IMR-90 (cell line): Measurements from ENCODE around the gene ZNF521. TPM values are rescaled to one million over a fixed set of nuclear protein-coding genes. Genes with fewer than 3 reads are reported as not detected.

ENCODE experiments used
- ATAC-seq: fragments of 200-7000 bp; cut with Tn5 transposase; 2 replicates; pipeline ENCODE4 v1.9.1; 2020; ENCODE audit warnings: low read depth, mild to moderate bottlenecking, moderate library complexity
- BruUV-seq: library from RNA; stranded (reverse); fragments of 400-500 nt; replicated peaks from 2 replicates; lab custom pipeline; 2021; lab: Mats Ljungman, UMichigan
- CTCF ChIA-PET: fragments of 300-600 bp; formaldehyde crosslinking; extraction: SDS; loops from one replicate; lab custom pipeline; 2021; ENCODE audit warnings: antibody characterized with exemption; lab: Yijun Ruan, JAX
- POLR2A ChIA-PET: fragments of 300-600 bp; sonication (Branson Sonifier 250); formaldehyde crosslinking; loops from one replicate; lab custom pipeline; 2022; ENCODE audit warnings: antibody characterized with exemption; ENCODE audit not compliant: unreplicated experiment; lab: Charles Lee
- DNase-seq: peaks from one replicate; pipeline ENCODE4 v3.0.0; 2013
- H2AFZ ChIP-seq: replicated peaks from 2 replicates; pipeline ENCODE3; 2013; ENCODE audit warnings: low read length, mild to moderate bottlenecking; ENCODE audit not compliant: poor library complexity
- H2AK5ac ChIP-seq: 2 replicates; pipeline ENCODE4 v1.6.1; 2013; ENCODE audit warnings: low read depth, low read length, inconsistent platforms
- H2AK9ac ChIP-seq: replicated peaks from 2 replicates; pipeline ENCODE3; 2013; ENCODE audit warnings: mild to moderate bottlenecking, low read depth, low read length, moderate library complexity; ENCODE audit not compliant: poor library complexity
- H2BK120ac ChIP-seq: 2 replicates; pipeline ENCODE4 v1.6.1; 2013; ENCODE audit warnings: low read depth, low read length, inconsistent platforms
- H2BK15ac ChIP-seq: 3 replicates; pipeline ENCODE4 v1.6.1; 2013; ENCODE audit warnings: low read depth, low read length, inconsistent platforms
- H2BK20ac ChIP-seq: 2 replicates; pipeline ENCODE4 v1.6.1; 2013; ENCODE audit warnings: low read depth, mild to moderate bottlenecking, inconsistent platforms, low read length, moderate library complexity
- H2BK5ac ChIP-seq: 2 replicates; pipeline ENCODE4 v1.6.1; 2013; ENCODE audit warnings: mild to moderate bottlenecking, low read depth, low read length, inconsistent platforms; ENCODE audit not compliant: poor library complexity, severe bottlenecking
- H3K14ac ChIP-seq: replicated peaks from 2 replicates; pipeline ENCODE4 v1.6.1; 2013; ENCODE audit warnings: low read depth, low read length, inconsistent platforms
- H3K18ac ChIP-seq: 2 replicates; pipeline ENCODE4 v1.6.1; 2013; ENCODE audit warnings: low read depth, low read length, control low read depth
- H3K23ac ChIP-seq: 2 replicates; pipeline ENCODE4 v1.6.1; 2013; ENCODE audit warnings: low read depth, low read length, inconsistent platforms
- H3K27ac ChIP-seq: 2 replicates; pipeline ENCODE4 v1.5.1; 2013; ENCODE audit warnings: mild to moderate bottlenecking, control low read depth, low read length; ENCODE audit not compliant: insufficient read depth
- H3K27me3 ChIP-seq: 2 replicates; pipeline ENCODE4 v1.6.1; 2013; ENCODE audit warnings: low read length; ENCODE audit not compliant: control insufficient read depth, insufficient read depth
- H3K36me3 ChIP-seq: 2 replicates; pipeline ENCODE4 v1.6.1; 2013; ENCODE audit warnings: low read length, mixed read lengths; ENCODE audit not compliant: control insufficient read depth, insufficient read depth
- H3K4ac ChIP-seq: 2 replicates; pipeline ENCODE4 v1.6.1; 2013; ENCODE audit warnings: low read depth, low read length, inconsistent platforms
- H3K4me1 ChIP-seq: 2 replicates; pipeline ENCODE4 v1.6.1; 2013; ENCODE audit warnings: low read length, mixed read lengths; ENCODE audit not compliant: control insufficient read depth, insufficient read depth
- H3K4me2 ChIP-seq: 2 replicates; pipeline ENCODE4 v1.6.1; 2013; ENCODE audit warnings: low read depth, mild to moderate bottlenecking, control low read depth, low read length, moderate library complexity
- H3K4me3 ChIP-seq: 2 replicates; pipeline ENCODE4 v1.5.1; 2013; ENCODE audit warnings: low read depth, mild to moderate bottlenecking, control low read depth, low read length, moderate library complexity; ENCODE audit not compliant: insufficient read depth
- H3K56ac ChIP-seq: 2 replicates; pipeline ENCODE4 v1.6.1; 2013; ENCODE audit warnings: low read length, inconsistent platforms; ENCODE audit not compliant: insufficient read depth; ENCODE audit errors: extremely low read depth
- H3K79me1 ChIP-seq, 2 experiments: 2 replicates each; pipeline ENCODE4 v1.6.1; 2013; ENCODE audit warnings: low read length in 2 of 2, inconsistent platforms in 1 of 2, low read depth in 1 of 2
- H3K9ac ChIP-seq: 2 replicates; pipeline ENCODE4 v1.6.1; 2013; ENCODE audit warnings: low read depth, low read length, control low read depth
- H3K9me1 ChIP-seq: 2 replicates; pipeline ENCODE4 v1.6.1; 2013; ENCODE audit warnings: low read length, inconsistent platforms; ENCODE audit not compliant: insufficient read depth
- H3K9me3 ChIP-seq: 2 replicates; pipeline ENCODE4 v1.6.1; 2013; ENCODE audit warnings: low read length; ENCODE audit not compliant: control insufficient read depth, insufficient read depth
- H4K20me1 ChIP-seq: 2 replicates; pipeline ENCODE4 v1.6.1; 2013; ENCODE audit warnings: low read length, inconsistent platforms; ENCODE audit not compliant: insufficient read depth
- H4K5ac ChIP-seq: 2 replicates; pipeline ENCODE4 v1.6.1; 2013; ENCODE audit warnings: mild to moderate bottlenecking, low read depth, low read length, control low read depth
- H4K8ac ChIP-seq, 2 experiments: 2 replicates each; pipeline ENCODE4 v1.6.1; 2013; ENCODE audit warnings: low read depth in 2 of 2, low read length in 2 of 2, control low read depth in 1 of 2, inconsistent platforms in 1 of 2
- H4K91ac ChIP-seq: 2 replicates; pipeline ENCODE4 v1.6.1; 2013; ENCODE audit warnings: low read depth, low read length, inconsistent platforms; ENCODE audit not compliant: insufficient read depth
- CTCF ChIP-seq: conservative IDR thresholded peaks from 2 replicates; pipeline ENCODE4 v1.5.1; 2012; ENCODE audit warnings: mild to moderate bottlenecking, low read depth, low read length, improper control_type of control experiment
- MAZ ChIP-seq: IDR thresholded peaks from 2 replicates; pipeline ENCODE4 v1.6.1; 2012; ENCODE audit warnings: low read depth, mild to moderate bottlenecking, low read length, improper control_type of control experiment, moderate library complexity, borderline replicate concordance
- WGBS, 2 experiments: methylation state at CpG; one replicate each; pipeline versions ENCODE4 v1.1.5 to v1.1.7; 2013; ENCODE audit warnings: missing lambda C conversion rate in 2 of 2; ENCODE audit not compliant: insufficient read length in 1 of 2; ENCODE audit errors: extremely low coverage in 2 of 2; 5-methylcytosine and 5-hydroxymethylcytosine counted together
- dilution Hi-C: fragments of 300-500 bp; cut with HindIII; formaldehyde crosslinking; loops from one replicate; pipeline ENCODE4 v1.14.3; 2018; ENCODE audit warnings: low sequenced_read_pairs; ENCODE audit not compliant: unreplicated experiment
- in situ Hi-C: fragments of 300-500 bp; cut with MboI; formaldehyde crosslinking; loops from 3 replicates; pipeline ENCODE4 v1.14.3; 2019; ENCODE audit warnings: low sequenced_read_pairs, inconsistent platforms, mixed read lengths
- intact Hi-C: fragments of 100-400 bp; cut with micrococcal nuclease; formaldehyde crosslinking; loops from 2 replicates; pipeline ENCODE4 v1.10.0; 2022
- polyA plus RNA-seq, 3 experiments: library from polyadenylated mRNA; depleted of rRNA; stranded (reverse); fragments of >200 nt; gene quantifications; 2 replicates each; pipeline ENCODE4 v1.2.3, GENCODE V29; 2012; ENCODE audit warnings: low replicate concordance in 1 of 3
- total RNA-seq: library from RNA; depleted of rRNA; stranded (reverse); fragments of >200 nt; gene quantifications from 2 replicates; pipeline ENCODE4 v1.2.3, GENCODE V29; 2012

The ZNF521 gene
- total and polyA plus RNA-seq, 2 of the 4 experiments (the other 2 are of a cell fraction) = 21.5 to 59.3 TPM

DNA sequence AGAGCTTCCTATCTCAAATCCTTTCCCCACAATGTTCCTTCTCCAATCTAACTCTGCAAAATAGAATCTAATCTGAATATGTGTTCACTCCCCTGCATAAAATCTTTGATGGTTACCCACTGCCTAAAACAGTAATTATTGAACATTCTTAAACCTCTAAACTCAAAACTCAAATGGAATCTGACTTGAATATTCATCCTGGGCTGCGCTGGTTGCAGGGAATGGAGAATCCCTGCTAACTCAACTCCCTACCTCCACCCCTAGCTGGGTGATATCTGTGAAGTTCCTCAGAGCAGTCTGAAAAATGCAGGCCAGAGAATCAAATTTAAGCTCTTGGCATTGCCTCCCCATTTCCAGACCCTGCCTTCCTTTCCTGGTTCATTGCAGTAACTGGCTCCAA lies 44.8 kb downstream of the ZNF521 start:
- H3K27ac ChIP-seq = no peak overlapping the region
- CTCF ChIA-PET = interaction anchor here (1.3 kb wide), 1 partner anchor 28 kb away, joined by 4 read pairs; no protein-coding TSS in a partner anchor
- dilution Hi-C loops (no loop called here), intact Hi-C loops (no loop called here), in situ Hi-C loops (no loop called here)
- no peak overlapping the region for H3K18ac ChIP-seq
- H3K14ac ChIP-seq = no peak overlapping the region
- BruUV-seq = no TSS peak
- no peak overlapping the region for H4K5ac ChIP-seq
- H4K91ac ChIP-seq = no peak overlapping the region
- no peak overlapping the region for H2BK20ac ChIP-seq
- H2AK5ac ChIP-seq = no peak overlapping the region
- POLR2A ChIA-PET = interaction anchor here (0.6 kb wide), 1 partner anchor 18 kb away, joined by 3 read pairs; no protein-coding TSS in a partner anchor
- no peak overlapping the region for H2AFZ ChIP-seq
- H2BK120ac ChIP-seq = no peak overlapping the region
- H2AK9ac ChIP-seq = no peak overlapping the region
- H2BK15ac ChIP-seq = no peak overlapping the region
- no peak overlapping the region for H3K23ac ChIP-seq
- DNase-seq (no peak), ATAC-seq (no peak)
- H4K8ac ChIP-seq = no peak overlapping the region
- H3K4me1 ChIP-seq = 0 out of 2 replicates have a peak, but pooled peaks cover under 1% of the 10 kb centered on the region
- no CpG with 5 or more reads among the region's 1 CpG for WGBS, 2 experiments
- no peak overlapping the region for H3K4ac ChIP-seq
- no peak overlapping the region for H3K9ac ChIP-seq
- no peak for TF ChIP-seq CTCF
- TF ChIP-seq MAZ = no peak
- no peak overlapping the region for H3K56ac ChIP-seq
- peaks cover 4% of the 10 kb centered on the region for H3K36me3 ChIP-seq
- peaks cover 7 to 33% of the 10 kb centered on the region in 2 experiments; a peak in 3 of 4 replicates for H3K79me1 ChIP-seq
- H2BK5ac ChIP-seq = no peak overlapping the region
- peaks cover 5% of the 10 kb centered on the region for H3K9me1 ChIP-seq
- no peak overlapping the region for H3K4me3 ChIP-seq
- H3K4me2 ChIP-seq = no peak overlapping the region
- H4K20me1 ChIP-seq = no peaks in the 10 kb centered on the region
- no peaks in the 10 kb centered on the region for H3K9me3 ChIP-seq
- no peaks in the 10 kb centered on the region for H3K27me3 ChIP-seq
